Measurements from ENCODE around the gene RSRC1.

RSRC1 gene

DNA sequence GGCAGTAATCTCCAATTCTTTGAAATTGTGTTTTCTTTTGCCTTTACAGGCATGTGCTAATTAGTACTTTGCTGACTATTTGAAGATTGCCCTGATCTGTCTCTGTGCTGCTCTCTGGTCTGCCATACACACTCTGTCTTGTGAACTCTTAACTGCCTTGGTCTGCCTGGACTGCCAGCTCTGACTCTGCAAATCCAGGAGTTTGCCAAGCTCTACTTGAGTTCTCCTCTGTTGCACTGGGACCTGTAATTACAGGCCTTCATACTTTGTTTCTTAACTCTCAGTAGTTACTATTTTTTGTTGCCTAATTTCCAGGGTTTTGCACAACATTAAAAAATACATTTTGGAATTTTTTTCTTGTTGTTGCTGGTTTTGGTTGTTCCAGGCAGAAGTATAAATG lies 155.0 kb downstream of the RSRC1 start:
- no peak overlapping the region for H3K27ac ChIP-seq (ENCODE audit: low read length)
- no peak overlapping the region for H3K4me2 ChIP-seq (ENCODE audit: insufficient read depth, low read length)
- H3K36me3 ChIP-seq (ENCODE audit: insufficient read depth, low read length) = peaks cover 15% of the 10 kb centered on the region
- H3K4me3 ChIP-seq (ENCODE audit: low read depth in 1 of 2, low read length in 2 of 2) = no peak overlapping the region
- no peak overlapping the region for H3K9ac ChIP-seq (ENCODE audit: low read depth, low read length)
- no peaks in the 10 kb centered on the region for H3K27me3 ChIP-seq (ENCODE audit: insufficient read depth, low read length, poor library complexity)
- ATAC-seq (ENCODE audit: insufficient read depth, low read depth) = no peak
- H3K9me3 ChIP-seq (ENCODE audit: insufficient read depth, low read length, severe bottlenecking) = peaks cover 31% of the 10 kb centered on the region
- TF ChIP-seq, protein P1, sequence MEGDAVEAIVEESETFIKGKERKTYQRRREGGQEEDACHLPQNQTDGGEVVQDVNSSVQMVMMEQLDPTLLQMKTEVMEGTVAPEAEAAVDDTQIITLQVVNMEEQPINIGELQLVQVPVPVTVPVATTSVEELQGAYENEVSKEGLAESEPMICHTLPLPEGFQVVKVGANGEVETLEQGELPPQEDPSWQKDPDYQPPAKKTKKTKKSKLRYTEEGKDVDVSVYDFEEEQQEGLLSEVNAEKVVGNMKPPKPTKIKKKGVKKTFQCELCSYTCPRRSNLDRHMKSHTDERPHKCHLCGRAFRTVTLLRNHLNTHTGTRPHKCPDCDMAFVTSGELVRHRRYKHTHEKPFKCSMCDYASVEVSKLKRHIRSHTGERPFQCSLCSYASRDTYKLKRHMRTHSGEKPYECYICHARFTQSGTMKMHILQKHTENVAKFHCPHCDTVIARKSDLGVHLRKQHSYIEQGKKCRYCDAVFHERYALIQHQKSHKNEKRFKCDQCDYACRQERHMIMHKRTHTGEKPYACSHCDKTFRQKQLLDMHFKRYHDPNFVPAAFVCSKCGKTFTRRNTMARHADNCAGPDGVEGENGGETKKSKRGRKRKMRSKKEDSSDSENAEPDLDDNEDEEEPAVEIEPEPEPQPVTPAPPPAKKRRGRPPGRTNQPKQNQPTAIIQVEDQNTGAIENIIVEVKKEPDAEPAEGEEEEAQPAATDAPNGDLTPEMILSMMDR (IDR thresholded peaks at IDR 0.05; ENCODE audit: borderline replicate concordance, extremely low read depth, low read length, poor library complexity, severe bottlenecking) = no peak
- TF ChIP-seq EZH2 (IDR thresholded peaks at IDR 0.05; ENCODE audit: borderline replicate concordance, low read depth, low read length, severe bottlenecking) = no peak
- H3K79me2 ChIP-seq (ENCODE audit: insufficient read depth, low read length) = peaks cover 18% of the 10 kb centered on the region
- H3K4me1 ChIP-seq (ENCODE audit: insufficient read depth, low read length) = no peaks in the 10 kb centered on the region
- H4K20me1 ChIP-seq (ENCODE audit: insufficient read depth, low read length) = no peaks in the 10 kb centered on the region
- no peak for DNase-seq
- H2AFZ ChIP-seq (ENCODE audit: low read depth, low read length) = no peak overlapping the region

DNA sequence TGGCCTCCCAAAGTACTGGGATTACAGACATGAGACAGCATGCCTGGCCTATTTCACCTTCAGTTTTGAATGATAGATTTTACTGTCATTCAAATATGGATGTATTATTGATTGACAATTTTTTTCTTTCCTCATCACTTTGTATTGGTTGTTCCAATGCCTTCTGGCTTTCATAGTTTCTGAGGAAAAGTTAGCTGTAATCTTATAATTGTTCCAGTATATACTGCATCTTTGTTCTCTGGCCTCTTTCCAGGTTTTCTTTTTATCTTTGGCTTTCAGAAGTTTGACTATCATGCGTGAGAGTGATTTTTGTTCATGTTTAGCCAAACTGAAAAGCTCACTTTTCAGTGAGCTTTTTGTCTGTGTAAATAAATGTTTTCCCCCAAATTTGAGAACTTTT lies 157.1 kb downstream of the RSRC1 start:
- Histone ChIP-seq H3K9me3 (ENCODE audit: insufficient read depth, low read length, severe bottlenecking) (peaks cover 31% of the 10 kb centered on the region), H4K20me1 (ENCODE audit: insufficient read depth, low read length) (no peaks in the 10 kb centered on the region), H2AFZ (ENCODE audit: low read depth, low read length) (no peak overlapping the region), H3K27ac (ENCODE audit: low read length) (no peak overlapping the region), H3K79me2 (ENCODE audit: insufficient read depth, low read length) (peaks cover 15% of the 10 kb centered on the region), H3K9ac (ENCODE audit: low read depth, low read length) (no peak overlapping the region), H3K27me3 (ENCODE audit: insufficient read depth, low read length, poor library complexity) (no peaks in the 10 kb centered on the region), H3K4me2 (ENCODE audit: insufficient read depth, low read length) (no peak overlapping the region), H3K4me3 (ENCODE audit: low read depth in 1 of 2, low read length in 2 of 2) (no peak overlapping the region), H3K4me1 (ENCODE audit: insufficient read depth, low read length) (no peaks in the 10 kb centered on the region), H3K36me3 (ENCODE audit: insufficient read depth, low read length) (peaks cover 15% of the 10 kb centered on the region)
- ATAC-seq (ENCODE audit: insufficient read depth, low read depth) (no peak), DNase-seq (no peak)
- TF ChIP-seq, protein P1 (IDR thresholded peaks at IDR 0.05; ENCODE audit: borderline replicate concordance, extremely low read depth, low read length, poor library complexity, severe bottlenecking) = no peak
- TF ChIP-seq EZH2 (IDR thresholded peaks at IDR 0.05; ENCODE audit: borderline replicate concordance, low read depth, low read length, severe bottlenecking) = no peak

DNA sequence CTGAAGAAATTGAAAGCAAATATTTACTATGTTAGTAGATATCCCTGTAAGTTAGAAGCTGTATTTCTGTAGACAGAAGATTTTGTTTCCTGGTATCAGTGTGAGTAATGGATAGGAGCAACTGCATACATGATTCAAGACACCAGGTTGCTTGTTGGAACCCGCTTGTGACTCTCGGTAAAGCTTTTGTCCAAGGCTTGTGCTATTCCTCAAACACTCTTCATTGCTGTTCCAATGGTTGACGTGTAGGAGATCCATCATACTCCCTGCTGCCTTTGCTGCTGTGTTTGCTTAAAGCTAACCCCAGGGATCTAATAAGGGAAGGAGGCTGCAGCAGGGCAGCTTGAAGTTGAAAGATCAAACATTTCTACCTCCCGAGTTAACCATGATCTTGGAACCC lies 160.1 kb downstream of the RSRC1 start:
- Histone ChIP-seq H3K9ac (ENCODE audit: low read depth, low read length) (no peak overlapping the region), H3K9me3 (ENCODE audit: insufficient read depth, low read length, severe bottlenecking) (peaks cover 26% of the 10 kb centered on the region), H4K20me1 (ENCODE audit: insufficient read depth, low read length) (no peaks in the 10 kb centered on the region), H3K79me2 (ENCODE audit: insufficient read depth, low read length) (peaks cover 7% of the 10 kb centered on the region), H3K4me1 (ENCODE audit: insufficient read depth, low read length) (no peaks in the 10 kb centered on the region), H3K27me3 (ENCODE audit: insufficient read depth, low read length, poor library complexity) (no peaks in the 10 kb centered on the region), H3K4me2 (ENCODE audit: insufficient read depth, low read length) (no peak overlapping the region), H3K36me3 (ENCODE audit: insufficient read depth, low read length) (peaks cover 15% of the 10 kb centered on the region), H2AFZ (ENCODE audit: low read depth, low read length) (no peak overlapping the region), H3K4me3 (ENCODE audit: low read depth in 1 of 2, low read length in 2 of 2) (no peak overlapping the region), H3K27ac (ENCODE audit: low read length) (no peak overlapping the region)
- ATAC-seq (ENCODE audit: insufficient read depth, low read depth) = no peak
- DNase-seq = no peak
- no peak for TF ChIP-seq EZH2 (IDR thresholded peaks at IDR 0.05; ENCODE audit: borderline replicate concordance, low read depth, low read length, severe bottlenecking)
- TF ChIP-seq, protein P1 (IDR thresholded peaks at IDR 0.05; ENCODE audit: borderline replicate concordance, extremely low read depth, low read length, poor library complexity, severe bottlenecking) = no peak

DNA sequence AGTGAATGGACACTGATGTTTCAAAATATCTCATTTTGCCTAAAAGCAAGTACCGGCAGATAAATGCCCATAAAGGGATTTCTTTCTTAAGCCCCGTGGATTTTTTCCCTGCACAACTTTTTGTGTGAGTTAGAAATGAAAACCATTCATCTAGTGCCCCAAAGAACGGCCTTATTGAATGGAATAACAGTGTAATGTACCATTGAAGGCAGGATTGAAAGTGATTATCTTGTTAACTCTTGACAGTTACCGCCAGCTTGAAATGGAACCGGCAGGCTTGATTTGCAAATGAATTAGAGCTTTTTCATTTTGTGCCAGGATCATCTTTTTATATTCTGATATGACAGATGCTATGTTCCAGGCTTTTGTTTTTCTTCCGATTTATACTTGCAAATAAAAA lies 162.2 kb downstream of the RSRC1 start:
- H2AFZ ChIP-seq (ENCODE audit: low read depth, low read length) = no peak overlapping the region
- no peak overlapping the region for H3K4me3 ChIP-seq (ENCODE audit: low read depth in 1 of 2, low read length in 2 of 2)
- peaks cover 9% of the 10 kb centered on the region for H3K9me3 ChIP-seq (ENCODE audit: insufficient read depth, low read length, severe bottlenecking)
- ATAC-seq (ENCODE audit: insufficient read depth, low read depth) = no peak
- peaks cover 2% of the 10 kb centered on the region; the same call in 1 of the 2 replicates for H3K79me2 ChIP-seq (ENCODE audit: insufficient read depth, low read length)
- H3K9ac ChIP-seq (ENCODE audit: low read depth, low read length) = no peak overlapping the region
- H3K4me2 ChIP-seq (ENCODE audit: insufficient read depth, low read length) = no peak overlapping the region
- H3K27me3 ChIP-seq (ENCODE audit: insufficient read depth, low read length, poor library complexity) = no peaks in the 10 kb centered on the region
- TF ChIP-seq, protein P1 (IDR thresholded peaks at IDR 0.05; ENCODE audit: borderline replicate concordance, extremely low read depth, low read length, poor library complexity, severe bottlenecking) = no peak
- no peak for TF ChIP-seq EZH2 (IDR thresholded peaks at IDR 0.05; ENCODE audit: borderline replicate concordance, low read depth, low read length, severe bottlenecking)
- H4K20me1 ChIP-seq (ENCODE audit: insufficient read depth, low read length) = no peaks in the 10 kb centered on the region
- peaks cover 8% of the 10 kb centered on the region for H3K36me3 ChIP-seq (ENCODE audit: insufficient read depth, low read length)
- H3K4me1 ChIP-seq (ENCODE audit: insufficient read depth, low read length) = no peaks in the 10 kb centered on the region
- H3K27ac ChIP-seq (ENCODE audit: low read length) = no peak overlapping the region
- DNase-seq = no peak
